ENCODE measurements around the gene MAP2K4.

Gene MAP2K4

DNA sequence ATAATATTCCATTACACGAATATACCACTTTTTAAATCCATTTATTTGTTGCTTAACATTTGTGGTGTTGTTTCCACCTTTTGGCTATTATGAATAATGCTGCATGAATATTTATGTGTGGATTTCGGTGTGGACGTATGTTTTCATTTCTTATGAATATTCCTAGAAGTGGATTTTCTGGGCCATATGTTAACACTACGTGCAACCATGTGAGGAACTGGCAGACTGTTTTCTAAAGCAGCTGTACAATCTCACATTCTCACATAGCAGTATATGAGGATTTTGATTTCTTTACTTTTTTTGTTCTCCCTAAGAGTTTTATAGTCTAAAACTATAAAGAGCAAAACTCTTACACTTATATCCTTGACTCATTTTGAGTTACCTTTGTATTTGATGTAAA, 143.4 kb downstream of the MAP2K4 start:
- ATAC-seq (ENCODE audit: low read depth) = no peak
- TF ChIP-seq, protein P1, sequence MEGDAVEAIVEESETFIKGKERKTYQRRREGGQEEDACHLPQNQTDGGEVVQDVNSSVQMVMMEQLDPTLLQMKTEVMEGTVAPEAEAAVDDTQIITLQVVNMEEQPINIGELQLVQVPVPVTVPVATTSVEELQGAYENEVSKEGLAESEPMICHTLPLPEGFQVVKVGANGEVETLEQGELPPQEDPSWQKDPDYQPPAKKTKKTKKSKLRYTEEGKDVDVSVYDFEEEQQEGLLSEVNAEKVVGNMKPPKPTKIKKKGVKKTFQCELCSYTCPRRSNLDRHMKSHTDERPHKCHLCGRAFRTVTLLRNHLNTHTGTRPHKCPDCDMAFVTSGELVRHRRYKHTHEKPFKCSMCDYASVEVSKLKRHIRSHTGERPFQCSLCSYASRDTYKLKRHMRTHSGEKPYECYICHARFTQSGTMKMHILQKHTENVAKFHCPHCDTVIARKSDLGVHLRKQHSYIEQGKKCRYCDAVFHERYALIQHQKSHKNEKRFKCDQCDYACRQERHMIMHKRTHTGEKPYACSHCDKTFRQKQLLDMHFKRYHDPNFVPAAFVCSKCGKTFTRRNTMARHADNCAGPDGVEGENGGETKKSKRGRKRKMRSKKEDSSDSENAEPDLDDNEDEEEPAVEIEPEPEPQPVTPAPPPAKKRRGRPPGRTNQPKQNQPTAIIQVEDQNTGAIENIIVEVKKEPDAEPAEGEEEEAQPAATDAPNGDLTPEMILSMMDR (IDR thresholded peaks at IDR 0.05; ENCODE audit: poor library complexity, severe bottlenecking) = no peak
- H3K27me3 ChIP-seq (ENCODE audit: insufficient read depth, poor library complexity, severe bottlenecking) = no peaks in the 10 kb centered on the region

DNA sequence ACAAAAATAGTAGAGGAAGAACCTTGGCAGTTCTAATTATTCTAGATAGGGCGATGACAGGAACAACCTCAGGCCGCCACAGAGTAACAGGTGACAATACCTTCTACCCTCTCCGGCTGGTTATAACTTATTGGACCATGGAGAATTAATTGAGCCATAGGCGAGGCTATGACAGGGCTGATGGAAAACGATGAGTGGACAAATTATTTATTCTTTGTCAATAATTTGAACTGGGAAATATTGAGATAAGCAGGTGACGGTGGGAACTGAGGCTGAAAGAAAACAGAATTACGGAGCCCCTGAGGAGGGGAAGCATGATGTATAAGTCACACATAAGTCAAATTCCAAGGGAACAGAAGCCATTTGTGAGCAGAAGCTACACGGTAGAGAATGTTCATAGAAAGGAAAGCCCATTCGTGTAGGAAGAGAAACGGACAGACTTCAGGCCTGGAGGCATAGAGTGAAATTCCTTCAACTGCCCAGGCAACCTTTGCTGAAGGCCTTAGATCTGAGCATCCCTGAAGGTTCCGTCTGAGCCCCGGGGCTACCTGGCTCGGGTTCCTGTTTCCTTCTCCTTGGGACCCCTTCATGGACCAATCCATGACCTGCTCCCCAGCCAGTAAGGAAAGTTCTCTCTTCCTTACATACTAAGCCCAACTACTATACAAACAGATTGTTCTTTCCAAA, 158.1 kb downstream of the MAP2K4 start:
- Histone ChIP-seq H3K4me3 (ENCODE audit: severe bottlenecking) (no peak overlapping the region), H3K27ac (ENCODE audit: poor library complexity, severe bottlenecking) (no peak overlapping the region), H3K36me3 (ENCODE audit: low read depth) (no peaks in the 10 kb centered on the region), H3K27me3 (ENCODE audit: insufficient read depth, poor library complexity, severe bottlenecking) (no peaks in the 10 kb centered on the region), H3K4me1 (ENCODE audit: insufficient read depth, poor library complexity, severe bottlenecking) (no peaks in the 10 kb centered on the region), H3K9me3 (ENCODE audit: severe bottlenecking) (no peaks in the 10 kb centered on the region)
- TF ChIP-seq, protein P1 (IDR thresholded peaks at IDR 0.05; ENCODE audit: poor library complexity, severe bottlenecking) = no peak
- no peak for DNase-seq (ENCODE audit: low spot score)
- no peak for ATAC-seq (ENCODE audit: low read depth)

More for the DNA sequence above, 143.4 kb downstream of the MAP2K4 start:
- no peak overlapping the region for H3K27ac ChIP-seq (ENCODE audit: poor library complexity, severe bottlenecking)
- no peaks in the 10 kb centered on the region for H3K4me1 ChIP-seq (ENCODE audit: insufficient read depth, poor library complexity, severe bottlenecking)
- H3K4me3 ChIP-seq (ENCODE audit: severe bottlenecking) = no peak overlapping the region
- no peaks in the 10 kb centered on the region for H3K9me3 ChIP-seq (ENCODE audit: severe bottlenecking)
- no peaks in the 10 kb centered on the region for H3K36me3 ChIP-seq (ENCODE audit: low read depth)
- no peak for DNase-seq (ENCODE audit: low spot score)

DNA sequence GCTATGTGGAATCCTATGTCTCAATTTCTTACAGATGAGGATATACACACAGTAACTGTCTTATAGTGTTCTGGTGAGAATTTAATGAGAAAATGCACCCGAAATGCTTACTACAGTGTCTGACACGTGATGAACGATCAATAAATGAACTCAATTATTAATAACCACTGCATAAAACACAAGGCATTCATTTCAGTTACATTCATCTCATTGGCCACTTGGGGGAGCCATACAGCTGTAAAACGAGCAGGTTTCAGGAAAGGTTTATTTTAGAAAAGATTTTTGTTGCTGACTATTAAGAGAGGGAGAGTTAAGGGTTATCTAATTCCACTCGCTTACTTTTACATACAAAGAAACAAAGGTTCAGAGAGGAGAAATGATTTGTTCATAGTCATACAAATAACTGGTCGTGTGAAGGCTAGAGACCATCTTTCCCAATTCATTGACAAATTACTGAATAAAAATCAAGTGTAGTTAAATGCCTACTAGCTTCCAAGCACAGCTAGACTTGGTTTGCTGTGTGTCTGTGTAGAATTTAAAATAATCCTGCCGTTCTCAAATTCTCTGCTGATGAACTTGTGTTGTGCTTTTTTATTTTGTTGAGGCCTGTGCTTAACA, 160.1 kb downstream of the MAP2K4 start:
- TF ChIP-seq, protein P1 (IDR thresholded peaks at IDR 0.05; ENCODE audit: poor library complexity, severe bottlenecking) = peak; percentile 86
- DNase-seq (ENCODE audit: low spot score) = no peak
- no peaks in the 10 kb centered on the region for H3K9me3 ChIP-seq (ENCODE audit: severe bottlenecking)
- H3K27ac ChIP-seq (ENCODE audit: poor library complexity, severe bottlenecking) = no peak overlapping the region
- H3K27me3 ChIP-seq (ENCODE audit: insufficient read depth, poor library complexity, severe bottlenecking) = no peaks in the 10 kb centered on the region
- H3K4me3 ChIP-seq (ENCODE audit: severe bottlenecking) = no peak overlapping the region
- ATAC-seq (ENCODE audit: low read depth) = peak; percentile 49; the same call in 2 of the 3 replicates
- H3K36me3 ChIP-seq (ENCODE audit: low read depth) = no peaks in the 10 kb centered on the region
- H3K4me1 ChIP-seq (ENCODE audit: insufficient read depth, poor library complexity, severe bottlenecking) = no peaks in the 10 kb centered on the region

DNA sequence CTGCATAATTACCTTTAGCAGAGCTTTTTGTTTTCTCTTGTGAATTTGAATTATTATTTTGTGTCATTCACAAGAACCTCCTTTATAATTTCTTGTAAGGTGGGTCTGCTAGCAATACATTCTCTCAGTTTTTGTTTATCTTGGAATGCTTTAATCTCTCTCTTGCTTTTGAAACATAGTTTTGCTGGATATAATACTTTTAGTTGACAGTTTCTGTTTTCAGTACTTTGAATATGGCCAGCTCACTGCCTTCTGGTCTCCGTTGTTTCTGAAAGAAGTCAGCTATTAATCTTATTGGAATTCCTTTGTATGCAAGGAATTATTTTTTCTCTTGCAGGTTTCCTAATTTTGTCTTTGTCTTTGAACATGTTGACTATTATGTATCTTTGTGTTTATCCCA, 167.0 kb downstream of the MAP2K4 start:
- no peak overlapping the region for H3K4me3 ChIP-seq (ENCODE audit: severe bottlenecking)
- DNase-seq (ENCODE audit: low spot score) (no peak), ATAC-seq (ENCODE audit: low read depth) (no peak)
- H3K4me1 ChIP-seq (ENCODE audit: insufficient read depth, poor library complexity, severe bottlenecking) = no peaks in the 10 kb centered on the region
- no peaks in the 10 kb centered on the region for H3K36me3 ChIP-seq (ENCODE audit: low read depth)
- H3K9me3 ChIP-seq (ENCODE audit: severe bottlenecking) = no peaks in the 10 kb centered on the region
- no peaks in the 10 kb centered on the region for H3K27me3 ChIP-seq (ENCODE audit: insufficient read depth, poor library complexity, severe bottlenecking)
- H3K27ac ChIP-seq (ENCODE audit: poor library complexity, severe bottlenecking) = no peak overlapping the region
- TF ChIP-seq, protein P1 (IDR thresholded peaks at IDR 0.05; ENCODE audit: poor library complexity, severe bottlenecking) = no peak

Data from RWPE2 (cell line).